Measurements from ENCODE around the gene RPUSD2. TPM values are rescaled to one million over a fixed set of nuclear protein-coding genes. Genes with fewer than 3 reads are reported as not detected.

Gene RPUSD2
- total RNA-seq: 8.4 TPM

- DNase-seq (ENCODE audit: low spot score): peak; percentile 93
Measured at GRCh38 chr15:40569129-40569953, at the start of gene RPUSD2. Gene RPUSD2 (plus strand): TSS chr15:40569299. CDS start chr15:40569338, 39 bp downstream.

DNA sequence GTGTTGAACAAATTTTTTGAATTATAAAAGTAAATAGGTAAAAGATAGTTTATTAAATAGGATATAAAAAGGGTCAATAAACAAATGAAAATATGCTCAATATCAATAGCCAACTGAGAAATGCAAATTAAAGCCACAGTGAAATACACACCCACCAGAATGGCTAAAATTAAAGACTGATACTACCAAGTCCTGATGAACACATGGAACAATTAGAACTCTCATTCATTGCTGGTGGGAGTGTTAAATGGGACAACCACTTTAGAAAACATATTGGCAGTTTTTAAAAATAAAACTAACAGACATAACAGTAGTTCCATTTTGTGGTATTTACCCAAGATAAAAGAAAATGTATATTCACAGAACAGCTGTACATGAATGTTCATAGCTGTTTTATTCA is 45.5 kb upstream of the RPUSD2 start:
- no peak for DNase-seq (ENCODE audit: low spot score)

DNA sequence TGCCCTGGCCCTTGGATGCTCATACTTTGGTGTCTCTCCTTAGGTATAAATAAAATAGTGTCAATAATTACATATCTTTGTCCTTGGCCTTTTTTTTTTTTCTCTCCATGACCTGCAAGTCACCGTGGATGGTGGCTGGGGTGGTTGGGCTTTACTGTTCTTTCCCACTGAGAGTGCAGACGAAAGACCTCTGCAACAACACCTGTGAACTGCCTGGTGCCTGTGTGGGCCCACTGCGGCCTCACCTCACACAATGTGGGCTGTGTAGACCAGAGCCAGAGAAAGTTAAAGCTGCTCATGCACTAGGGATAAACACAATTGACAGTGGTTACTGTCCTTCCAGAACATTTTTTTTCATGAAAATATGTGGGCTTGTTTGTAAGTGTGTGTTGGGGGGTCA is 43.2 kb upstream of the RPUSD2 start:
- no peak for DNase-seq (ENCODE audit: low spot score)

GRCh38 chr15:40528801-40529200 is 40.3 kb upstream of the RPUSD2 start:
- DNase-seq (ENCODE audit: low spot score): no peak

- DNase-seq (ENCODE audit: low spot score): no peak
Measured at GRCh38 chr15:40533763-40534364, 35.2 kb upstream of the RPUSD2 start.

DNA sequence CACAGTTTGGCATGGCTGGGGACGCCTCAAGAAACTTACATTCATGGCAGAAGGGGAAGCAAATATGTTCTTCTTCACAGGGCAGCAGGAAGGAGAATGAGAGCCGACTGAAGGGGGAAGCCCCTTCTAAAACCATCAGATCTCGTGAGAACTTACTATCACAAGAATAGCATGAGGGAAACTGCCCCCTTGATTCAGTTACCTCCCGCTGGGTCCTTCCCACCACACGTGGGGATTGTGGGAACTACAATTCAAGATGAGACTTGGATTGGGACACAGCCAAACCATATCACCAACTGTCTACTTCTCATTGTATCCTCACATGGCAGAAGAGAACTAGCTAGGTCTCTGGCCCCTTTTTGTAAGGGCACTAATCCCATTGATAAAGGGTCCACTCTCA is 34.7 kb upstream of the RPUSD2 start:
- DNase-seq (ENCODE audit: low spot score): no peak

- no peak for DNase-seq (ENCODE audit: low spot score)
Measured at GRCh38 chr15:40536501-40536900, 32.6 kb upstream of the RPUSD2 start.

DNA sequence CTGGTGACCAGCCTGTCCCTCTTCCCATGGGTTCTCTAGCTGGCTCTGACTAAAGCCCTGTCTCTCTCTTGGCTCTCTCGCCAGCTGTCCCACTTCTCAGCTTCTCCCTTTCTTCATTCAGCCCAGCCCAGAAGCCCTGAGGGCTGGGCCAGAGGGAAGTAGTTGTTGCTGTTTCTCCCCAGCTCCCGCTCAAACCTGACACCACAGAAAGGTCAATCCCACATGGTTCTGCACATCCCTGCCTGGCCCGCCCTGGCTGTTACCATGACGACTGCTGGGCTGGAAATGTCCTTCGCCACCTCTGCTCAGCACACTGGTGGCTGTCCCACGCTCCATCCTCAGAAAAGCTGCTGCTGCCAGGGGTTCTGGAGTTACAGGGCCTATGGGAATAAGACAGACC is 30.1 kb upstream of the RPUSD2 start:
- DNase-seq (ENCODE audit: low spot score): no peak

GRCh38 chr15:40543082-40543481 is 26.0 kb upstream of the RPUSD2 start:
- DNase-seq (ENCODE audit: low spot score): no peak

GRCh38 chr15:40543631-40544294 is 25.3 kb upstream of the RPUSD2 start:
- no peak for DNase-seq (ENCODE audit: low spot score)

DNA sequence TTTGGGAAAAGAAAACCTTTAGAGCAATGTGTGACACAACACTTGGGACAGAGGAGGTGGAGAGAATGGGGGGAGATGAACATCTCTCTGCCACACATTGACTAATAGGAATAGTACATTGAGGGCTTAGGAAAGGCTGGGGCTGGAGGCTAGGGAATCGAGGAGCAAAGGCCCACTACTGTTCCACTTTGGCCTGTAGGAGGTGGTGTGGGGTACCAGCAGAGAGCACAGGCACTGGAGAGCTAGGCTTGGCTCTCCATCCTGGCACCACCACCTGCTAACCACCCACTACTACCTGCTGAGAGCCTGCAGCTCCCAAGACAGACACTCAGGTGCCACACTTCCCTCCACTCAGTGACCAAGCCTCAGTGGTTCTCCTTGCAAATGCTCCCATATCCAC is 23.6 kb upstream of the RPUSD2 start:
- DNase-seq (ENCODE audit: low spot score): no peak

- DNase-seq (ENCODE audit: low spot score): no peak
Measured at GRCh38 chr15:40548610-40549009, 20.5 kb upstream of the RPUSD2 start.

GRCh38 chr15:40549894-40550293 is 19.2 kb upstream of the RPUSD2 start:
- DNase-seq (ENCODE audit: low spot score): no peak

GRCh38 chr15:40550341-40551037 is 18.6 kb upstream of the RPUSD2 start:
- DNase-seq (ENCODE audit: low spot score): no peak

DNA sequence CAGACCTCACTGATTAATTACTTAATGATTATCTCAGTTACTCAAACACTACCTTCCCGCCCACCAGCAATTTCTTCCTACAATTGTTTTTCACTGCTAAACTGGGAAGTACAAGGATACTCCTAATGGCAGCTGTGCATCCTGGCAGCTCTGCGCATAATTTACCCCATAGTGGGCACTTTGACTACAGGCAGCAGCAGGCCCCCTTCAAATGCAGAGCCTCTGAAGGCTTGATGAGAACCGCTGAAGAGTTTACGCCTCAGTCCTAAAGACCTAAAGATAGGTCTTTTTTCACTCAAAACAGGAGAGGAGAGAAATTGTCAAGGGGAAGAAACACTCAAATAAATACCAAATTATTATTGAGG is 15.0 kb upstream of the RPUSD2 start:
- DNase-seq (ENCODE audit: low spot score): no peak

DNA sequence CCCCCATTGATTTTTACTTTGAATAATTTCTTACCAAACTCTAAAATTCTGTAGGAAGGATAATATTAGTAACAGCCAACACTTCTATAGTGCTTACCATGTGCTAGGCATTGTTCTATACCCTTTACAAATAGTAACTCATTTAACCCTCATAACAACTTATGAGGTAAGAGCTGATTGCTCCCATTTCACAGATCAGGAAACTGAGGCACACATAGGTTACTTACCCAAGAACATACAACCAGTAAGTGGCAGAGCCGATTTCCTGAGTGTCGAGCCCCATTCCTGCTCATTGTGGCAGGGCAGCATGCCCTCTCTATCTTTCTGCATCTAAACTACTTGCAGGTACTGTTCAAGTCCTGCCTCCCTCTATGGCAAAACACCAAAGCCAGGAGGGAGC is 13.2 kb upstream of the RPUSD2 start:
- no peak for DNase-seq (ENCODE audit: low spot score)

DNA sequence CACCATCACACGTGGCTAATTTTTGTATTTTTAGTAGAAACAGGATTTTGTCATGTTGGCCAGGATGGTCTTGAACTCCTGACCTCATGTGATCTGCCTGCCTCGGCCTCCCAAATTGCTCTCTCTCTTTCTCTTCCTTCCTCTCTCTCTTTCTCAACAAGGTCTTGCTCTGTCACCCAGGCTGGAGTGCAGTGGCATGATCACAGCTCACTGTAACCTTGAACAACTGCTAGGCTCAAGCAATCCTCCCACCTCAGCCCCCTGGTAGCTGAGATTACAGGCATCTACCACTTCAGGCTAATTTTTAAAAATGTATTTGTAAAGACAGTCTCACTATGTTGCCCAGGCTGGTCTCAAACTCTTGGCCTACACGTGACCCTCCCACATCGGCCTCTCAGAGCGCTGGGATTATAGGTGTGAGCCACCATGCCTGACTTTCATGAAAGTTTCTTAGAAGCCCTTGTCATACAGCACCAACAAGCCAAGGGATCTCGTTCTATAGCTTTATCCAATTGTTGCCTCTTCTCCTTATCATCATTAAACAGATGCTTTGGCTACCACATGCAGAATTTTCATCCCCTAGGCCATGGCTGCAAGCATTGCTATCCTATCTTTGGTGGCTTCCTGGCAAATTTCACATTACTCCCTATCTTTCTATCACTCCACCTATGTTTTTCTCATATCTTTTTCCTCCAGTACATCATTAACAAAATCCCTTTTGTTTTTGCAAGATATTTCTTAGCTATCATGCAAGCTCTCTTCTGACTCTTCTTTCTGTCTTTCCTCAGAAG is 10.0 kb upstream of the RPUSD2 start:
- no peak for DNase-seq (ENCODE audit: low spot score)

GRCh38 chr15:40562691-40563090 is 6.4 kb upstream of the RPUSD2 start:
- DNase-seq (ENCODE audit: low spot score): no peak

- DNase-seq (ENCODE audit: low spot score): no peak
Measured at GRCh38 chr15:40563426-40563825, 5.7 kb upstream of the RPUSD2 start.

- DNase-seq (ENCODE audit: low spot score): peak; percentile 98
Measured at GRCh38 chr15:40564591-40565332, 4.3 kb upstream of the RPUSD2 start, which contains the start of gene CCDC32. Gene CCDC32 (minus strand): TSS chr15:40565042. CDS start chr15:40563015, 2,027 bp downstream.

All from ureter (tissue), 1 donor.